Bronchial epithelial cell (primary cell): Measurements from ENCODE around the gene EYA2. TPM values are rescaled to one million over a fixed set of nuclear protein-coding genes. Genes with fewer than 3 reads are reported as not detected.
A peak's percentile ranks its signal among the peaks of the same experiment; 100 is the strongest.
"Not testable (repeated sequence)": the region's sequence is repeated elsewhere in the genome, so short reads cannot be mapped to it uniquely, and the experiment has no call there.

ENCODE experiments used
- DNase-seq: peaks from one replicate; pipeline ENCODE4 v3.0.0-alpha.2; 2010; ENCODE audit warnings: low read depth
- FAIRE-seq: peaks from 2 replicates; lab custom pipeline; 2011; peaks lifted over from hg19 to GRCh38; lab: Jason Lieb, UNC
- H3K27me3 ChIP-seq: 2 replicates; pipeline ENCODE4 v1.5.1; 2011; ENCODE audit warnings: low read length; ENCODE audit not compliant: control insufficient read depth, insufficient read depth
- H3K36me3 ChIP-seq: 2 replicates; pipeline ENCODE4 v1.5.1; 2011; ENCODE audit warnings: low read length; ENCODE audit not compliant: control insufficient read depth, insufficient read depth
- H3K4me3 ChIP-seq: 2 replicates; pipeline ENCODE4 v1.5.1; 2011; ENCODE audit warnings: mild to moderate bottlenecking, low read depth, low read length, control low read depth
- total RNA-seq: library from RNA; depleted of rRNA; stranded (reverse); fragments of >200 nt; gene quantifications from 2 replicates; pipeline ENCODE4 v1.2.1, GENCODE V29; 2014
- TF ChIP-seq, protein P1 (sequence below): IDR thresholded peaks from 2 replicates; pipeline ENCODE4 v1.5.1; 2011; ENCODE audit warnings: mild to moderate bottlenecking, moderate library complexity, low read length, control low read depth, inconsistent platforms; ENCODE audit not compliant: insufficient read depth, severe bottlenecking

Gene EYA2
- total RNA-seq, 1 donor from 2014 or later = 8.4 TPM

DNA sequence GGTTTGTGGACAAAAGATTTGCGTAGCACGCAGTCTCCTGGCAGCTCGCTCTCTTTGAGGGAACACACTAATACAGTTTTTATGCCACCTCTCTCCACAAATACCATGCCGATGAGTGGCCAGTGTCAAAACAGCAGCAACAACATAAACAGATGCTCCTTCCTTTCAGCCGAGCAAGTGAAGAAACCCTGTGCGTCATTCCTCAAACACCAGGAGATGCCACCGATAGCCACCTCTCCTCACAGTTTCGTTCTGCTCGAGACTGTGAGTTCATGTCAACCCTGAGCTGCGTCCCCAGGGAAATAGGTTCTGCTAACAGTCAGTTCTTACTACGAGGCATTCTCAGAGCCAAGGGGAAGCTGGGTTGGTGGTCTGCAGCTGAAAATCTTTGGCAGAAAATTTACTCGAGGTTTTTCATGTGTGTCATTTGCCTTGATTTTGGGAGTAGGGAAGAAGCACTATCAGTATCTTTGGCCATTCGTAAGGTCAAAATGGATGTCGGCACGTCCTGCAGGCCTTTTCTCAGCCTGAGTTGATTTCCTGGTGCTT, 59.9 kb downstream of the EYA2 start:
- TF ChIP-seq, protein P1, sequence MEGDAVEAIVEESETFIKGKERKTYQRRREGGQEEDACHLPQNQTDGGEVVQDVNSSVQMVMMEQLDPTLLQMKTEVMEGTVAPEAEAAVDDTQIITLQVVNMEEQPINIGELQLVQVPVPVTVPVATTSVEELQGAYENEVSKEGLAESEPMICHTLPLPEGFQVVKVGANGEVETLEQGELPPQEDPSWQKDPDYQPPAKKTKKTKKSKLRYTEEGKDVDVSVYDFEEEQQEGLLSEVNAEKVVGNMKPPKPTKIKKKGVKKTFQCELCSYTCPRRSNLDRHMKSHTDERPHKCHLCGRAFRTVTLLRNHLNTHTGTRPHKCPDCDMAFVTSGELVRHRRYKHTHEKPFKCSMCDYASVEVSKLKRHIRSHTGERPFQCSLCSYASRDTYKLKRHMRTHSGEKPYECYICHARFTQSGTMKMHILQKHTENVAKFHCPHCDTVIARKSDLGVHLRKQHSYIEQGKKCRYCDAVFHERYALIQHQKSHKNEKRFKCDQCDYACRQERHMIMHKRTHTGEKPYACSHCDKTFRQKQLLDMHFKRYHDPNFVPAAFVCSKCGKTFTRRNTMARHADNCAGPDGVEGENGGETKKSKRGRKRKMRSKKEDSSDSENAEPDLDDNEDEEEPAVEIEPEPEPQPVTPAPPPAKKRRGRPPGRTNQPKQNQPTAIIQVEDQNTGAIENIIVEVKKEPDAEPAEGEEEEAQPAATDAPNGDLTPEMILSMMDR = no peak
- H3K36me3 ChIP-seq = peaks cover 5% of the 10 kb centered on the region
- H3K27me3 ChIP-seq = no peaks in the 10 kb centered on the region
- H3K4me3 ChIP-seq = no peak overlapping the region
- FAIRE-seq (no peak), DNase-seq (peak; percentile 86)

DNA sequence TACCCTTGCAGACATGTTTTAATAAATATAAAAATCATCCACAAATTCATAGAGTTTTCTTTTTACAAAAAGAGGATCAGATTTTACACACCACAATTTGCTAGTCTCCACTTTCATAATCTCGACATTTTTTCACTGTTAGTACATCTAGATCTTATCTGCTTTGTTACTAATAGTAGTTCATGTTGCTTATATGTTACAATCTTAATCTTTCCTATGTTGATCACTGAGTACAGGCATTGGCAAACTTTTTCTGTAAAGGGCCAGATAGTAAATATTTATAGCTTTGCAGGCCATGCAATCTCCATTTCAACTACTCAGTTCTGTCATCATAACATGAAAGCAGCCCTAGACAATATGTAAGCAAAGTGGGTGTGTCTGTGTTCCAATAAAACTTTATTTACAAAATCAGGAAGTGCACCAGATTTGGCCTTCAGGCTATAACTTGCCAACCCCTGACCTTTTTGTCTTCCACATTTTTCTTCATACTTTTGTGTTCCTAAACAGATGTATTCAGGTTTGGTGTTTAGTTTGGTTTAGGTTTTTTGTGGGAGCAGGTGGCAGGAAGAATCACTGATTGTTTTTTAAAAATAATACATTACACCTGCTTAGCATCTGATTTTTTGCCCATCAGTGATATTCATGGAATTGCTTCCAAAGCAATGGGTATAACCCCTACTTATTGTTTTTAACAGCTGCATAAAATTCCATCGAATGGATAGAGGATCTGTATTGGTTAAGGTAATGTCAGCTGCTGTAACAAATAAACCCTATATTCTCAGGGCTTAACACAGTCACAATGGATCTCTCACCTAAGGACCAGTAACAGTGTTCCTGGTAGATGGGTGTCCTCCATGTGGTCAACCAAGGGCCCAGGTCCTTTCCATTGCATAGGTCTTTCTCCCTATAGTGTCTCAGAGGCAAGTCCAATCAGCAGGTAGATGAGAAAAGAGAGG, 61.2 kb downstream of the EYA2 start:
- FAIRE-seq (no peak), DNase-seq (no peak)
- H3K27me3 ChIP-seq = no peaks in the 10 kb centered on the region
- TF ChIP-seq, protein P1 = no peak
- peaks cover 5% of the 10 kb centered on the region for H3K36me3 ChIP-seq
- H3K4me3 ChIP-seq = no peak overlapping the region

DNA sequence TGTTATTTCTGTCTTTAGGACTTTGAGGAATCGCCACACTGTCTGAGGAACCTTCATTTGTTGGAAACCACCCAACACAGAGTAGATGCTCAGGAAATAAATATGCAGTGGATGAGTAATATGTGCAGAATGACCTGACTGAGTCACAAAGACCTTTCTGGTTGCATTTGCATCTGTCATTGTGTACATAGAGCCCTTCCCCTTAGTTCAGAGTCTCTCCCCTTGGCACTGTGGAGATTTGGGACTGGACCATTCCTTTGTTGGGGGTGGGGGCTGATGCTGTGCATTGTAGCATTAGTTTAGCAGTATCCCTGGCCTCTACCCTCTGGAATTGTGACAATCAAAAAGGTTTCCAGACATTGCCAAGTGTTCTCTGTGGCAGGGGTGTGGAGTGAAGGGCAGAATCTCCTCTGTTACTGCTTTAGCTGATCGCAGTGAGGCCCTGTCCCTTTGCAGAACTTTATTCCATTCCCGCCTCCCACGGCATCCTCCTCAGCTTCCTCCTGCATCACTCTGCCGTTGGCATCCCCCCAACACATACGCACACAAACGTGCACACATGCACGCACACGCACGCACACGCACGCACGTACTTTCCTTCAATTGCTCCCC, 64.5 kb downstream of the EYA2 start:
- Histone ChIP-seq H3K4me3 (no peak overlapping the region), H3K27me3 (no peaks in the 10 kb centered on the region), H3K36me3 (peaks cover 5% of the 10 kb centered on the region)
- peak; percentile 66 for FAIRE-seq
- TF ChIP-seq, protein P1 = no peak
- peak; percentile 99 for DNase-seq

DNA sequence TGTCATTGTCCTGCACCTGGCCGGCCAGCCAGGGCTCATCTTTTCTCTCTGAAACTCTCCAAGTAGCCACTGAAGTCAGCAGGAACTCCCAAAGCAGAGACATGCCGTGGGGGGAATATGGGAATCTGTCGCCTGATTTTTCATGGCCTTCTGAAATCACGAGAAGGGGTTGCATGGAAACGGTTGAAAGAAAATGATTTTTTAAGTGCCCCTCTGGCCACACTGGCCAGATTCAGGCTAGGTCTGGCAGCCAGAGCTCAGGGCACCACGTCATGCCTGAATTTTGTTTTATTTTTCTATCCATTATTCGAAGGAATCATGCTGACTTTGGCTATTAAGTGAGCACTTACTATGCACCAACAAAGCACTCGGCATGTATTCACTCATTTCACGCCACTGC, 65.2 kb downstream of the EYA2 start:
- DNase-seq (no peak), FAIRE-seq (no peak)
- Histone ChIP-seq H3K36me3 (peaks cover 5% of the 10 kb centered on the region), H3K4me3 (no peak overlapping the region), H3K27me3 (no peaks in the 10 kb centered on the region)
- TF ChIP-seq, protein P1 = no peak

DNA sequence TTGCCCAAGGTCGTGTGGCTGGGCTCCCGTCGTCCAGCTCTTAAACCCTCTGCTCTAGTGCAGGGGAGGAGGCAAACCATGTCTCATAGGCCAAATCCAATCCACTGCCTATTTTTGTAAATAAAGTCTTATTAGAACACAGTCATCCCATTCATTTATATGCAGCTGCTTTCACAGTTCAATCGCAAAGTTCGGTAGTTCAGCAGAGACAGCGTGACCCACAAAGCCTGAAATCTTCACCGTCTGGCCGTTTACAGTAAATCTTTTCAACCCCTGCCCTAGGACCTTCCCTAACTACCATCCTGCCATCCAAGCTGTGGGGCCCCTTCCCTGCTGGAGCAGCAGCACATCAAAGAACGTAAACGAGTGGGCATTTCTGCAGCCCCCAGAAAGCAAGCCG, 65.9 kb downstream of the EYA2 start:
- Histone ChIP-seq H3K4me3 (no peak overlapping the region), H3K27me3 (no peaks in the 10 kb centered on the region), H3K36me3 (peaks cover 5% of the 10 kb centered on the region)
- FAIRE-seq (no peak), DNase-seq (no peak)
- TF ChIP-seq, protein P1 = no peak

DNA sequence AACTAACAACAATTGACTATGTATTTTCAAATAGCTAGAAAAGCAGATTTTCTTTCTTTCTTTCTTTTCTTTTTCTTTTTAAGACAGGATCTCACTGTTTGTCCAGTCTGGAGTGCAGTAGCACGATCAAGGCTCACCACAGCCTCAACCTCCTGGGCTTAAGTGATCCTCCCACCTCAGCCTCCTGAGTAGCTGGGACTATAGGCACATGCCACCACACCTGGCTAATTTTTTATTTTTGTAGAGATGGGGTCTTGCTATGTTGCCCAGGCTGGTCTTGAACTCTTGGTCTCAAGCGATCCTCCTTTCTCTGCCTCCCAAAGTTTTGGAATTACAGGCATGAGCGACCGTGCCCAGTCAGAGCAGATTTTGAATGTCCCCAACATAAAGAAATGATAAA, 67.3 kb downstream of the EYA2 start:
- not testable (repeated sequence) for H3K27me3 ChIP-seq, H3K36me3 ChIP-seq, H3K4me3 ChIP-seq, DNase-seq, FAIRE-seq
